Neural crest cell (in vitro differentiated cells): Measurements from ENCODE around the gene P2RX4. TPM values are rescaled to one million over a fixed set of nuclear protein-coding genes. Genes with fewer than 3 reads are reported as not detected.
"Not testable (repeated sequence)": the region's sequence is repeated elsewhere in the genome, so short reads cannot be mapped to it uniquely, and the experiment has no call there.

ENCODE experiments used
- DNase-seq: peaks from one replicate; pipeline ENCODE4 v3.0.0; 2021; ENCODE audit warnings: low read depth, mixed read lengths, low spot score
- H3K27ac Mint-ChIP-seq: one replicate; pipeline ENCODE4 v1.8.0; 2021; ENCODE audit warnings: mild to moderate bottlenecking, mixed read lengths; ENCODE audit not compliant: unreplicated experiment
- H3K27me3 Mint-ChIP-seq: 2 replicates; pipeline ENCODE4 v1.8.0; 2021; ENCODE audit warnings: low read depth, mild to moderate bottlenecking, mixed read lengths
- H3K36me3 Mint-ChIP-seq: 2 replicates; pipeline ENCODE4 v1.8.0; 2021; ENCODE audit warnings: low read depth, mild to moderate bottlenecking, mixed read lengths
- H3K4me1 Mint-ChIP-seq: 2 replicates; pipeline ENCODE4 v1.8.0; 2021; ENCODE audit warnings: mixed read lengths
- H3K4me3 Mint-ChIP-seq: one replicate; pipeline ENCODE4 v1.8.0; 2021; ENCODE audit warnings: mild to moderate bottlenecking, mixed read lengths
- H3K9me3 Mint-ChIP-seq: 2 replicates; pipeline ENCODE4 v1.8.0; 2021; ENCODE audit warnings: mixed read lengths
- total RNA-seq: library from RNA; stranded (reverse); gene quantifications from 2 replicates; pipeline ENCODE4 v1.2.1, GENCODE V29; 2021
- TF ChIP-seq, protein P1 (sequence below): fragments of 200-600 bp; sonication (generic); conservative IDR thresholded peaks from 2 replicates; pipeline ENCODE4 v1.5.0; 2021; ENCODE audit warnings: antibody characterized with exemption, mild to moderate bottlenecking

The P2RX4 gene
- total RNA-seq, 1 donor from 2014 or later, result 10.8 TPM

DNA sequence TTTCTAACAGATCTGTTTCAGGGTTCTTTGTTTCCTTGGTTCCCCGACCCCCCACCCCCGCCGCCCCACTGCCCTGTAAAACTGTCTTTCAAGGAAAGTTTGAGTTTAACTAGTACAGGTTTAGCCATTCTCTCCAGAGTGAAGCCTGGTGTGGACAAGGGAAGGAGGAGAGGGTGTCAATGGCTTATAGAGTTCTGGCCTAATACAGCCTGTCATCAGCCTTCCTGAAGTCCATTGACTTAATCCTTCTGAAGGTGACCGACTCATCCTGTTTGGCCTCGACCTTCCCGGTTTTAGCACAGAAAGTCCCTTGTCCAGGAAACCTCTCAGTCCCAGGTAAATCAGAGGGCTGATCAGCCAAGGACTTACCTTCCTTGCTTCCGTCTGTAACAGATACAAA lies 11.0 kb upstream of the P2RX4 start:
- Mint-ChIP-seq H3K4me1 (no peaks in the 10 kb centered on the region), H3K4me3 (no peak overlapping the region), H3K36me3 (no peaks in the 10 kb centered on the region), H3K27me3 (no peaks in the 10 kb centered on the region), H3K27ac (no peak overlapping the region), H3K9me3 (no peaks in the 10 kb centered on the region)
- TF ChIP-seq, protein P1, sequence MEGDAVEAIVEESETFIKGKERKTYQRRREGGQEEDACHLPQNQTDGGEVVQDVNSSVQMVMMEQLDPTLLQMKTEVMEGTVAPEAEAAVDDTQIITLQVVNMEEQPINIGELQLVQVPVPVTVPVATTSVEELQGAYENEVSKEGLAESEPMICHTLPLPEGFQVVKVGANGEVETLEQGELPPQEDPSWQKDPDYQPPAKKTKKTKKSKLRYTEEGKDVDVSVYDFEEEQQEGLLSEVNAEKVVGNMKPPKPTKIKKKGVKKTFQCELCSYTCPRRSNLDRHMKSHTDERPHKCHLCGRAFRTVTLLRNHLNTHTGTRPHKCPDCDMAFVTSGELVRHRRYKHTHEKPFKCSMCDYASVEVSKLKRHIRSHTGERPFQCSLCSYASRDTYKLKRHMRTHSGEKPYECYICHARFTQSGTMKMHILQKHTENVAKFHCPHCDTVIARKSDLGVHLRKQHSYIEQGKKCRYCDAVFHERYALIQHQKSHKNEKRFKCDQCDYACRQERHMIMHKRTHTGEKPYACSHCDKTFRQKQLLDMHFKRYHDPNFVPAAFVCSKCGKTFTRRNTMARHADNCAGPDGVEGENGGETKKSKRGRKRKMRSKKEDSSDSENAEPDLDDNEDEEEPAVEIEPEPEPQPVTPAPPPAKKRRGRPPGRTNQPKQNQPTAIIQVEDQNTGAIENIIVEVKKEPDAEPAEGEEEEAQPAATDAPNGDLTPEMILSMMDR, result no peak
- no peak for DNase-seq

DNA sequence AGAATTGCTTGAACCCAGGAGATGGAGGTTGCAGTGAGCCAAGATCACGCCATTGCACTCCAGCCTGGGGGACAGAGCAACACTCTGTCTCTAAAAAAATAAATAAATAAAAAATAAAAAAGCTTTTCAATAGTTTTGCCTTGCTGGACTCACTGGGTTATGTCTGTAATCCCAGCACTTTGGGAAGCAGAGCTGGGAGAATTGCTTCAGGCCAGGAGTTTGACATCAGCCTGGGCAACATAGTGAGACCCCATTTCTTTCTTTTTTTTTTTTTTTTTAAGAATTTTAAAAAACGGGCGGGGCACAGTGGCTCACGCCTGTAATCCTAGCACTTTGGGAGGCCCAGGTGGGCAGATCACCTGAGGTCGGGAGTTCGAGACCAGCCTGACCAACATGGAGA lies 8.8 kb upstream of the P2RX4 start:
- not testable (repeated sequence) for H3K36me3 Mint-ChIP-seq, H3K27me3 Mint-ChIP-seq, H3K4me1 Mint-ChIP-seq, H3K9me3 Mint-ChIP-seq, DNase-seq, H3K4me3 Mint-ChIP-seq, H3K27ac Mint-ChIP-seq

DNA sequence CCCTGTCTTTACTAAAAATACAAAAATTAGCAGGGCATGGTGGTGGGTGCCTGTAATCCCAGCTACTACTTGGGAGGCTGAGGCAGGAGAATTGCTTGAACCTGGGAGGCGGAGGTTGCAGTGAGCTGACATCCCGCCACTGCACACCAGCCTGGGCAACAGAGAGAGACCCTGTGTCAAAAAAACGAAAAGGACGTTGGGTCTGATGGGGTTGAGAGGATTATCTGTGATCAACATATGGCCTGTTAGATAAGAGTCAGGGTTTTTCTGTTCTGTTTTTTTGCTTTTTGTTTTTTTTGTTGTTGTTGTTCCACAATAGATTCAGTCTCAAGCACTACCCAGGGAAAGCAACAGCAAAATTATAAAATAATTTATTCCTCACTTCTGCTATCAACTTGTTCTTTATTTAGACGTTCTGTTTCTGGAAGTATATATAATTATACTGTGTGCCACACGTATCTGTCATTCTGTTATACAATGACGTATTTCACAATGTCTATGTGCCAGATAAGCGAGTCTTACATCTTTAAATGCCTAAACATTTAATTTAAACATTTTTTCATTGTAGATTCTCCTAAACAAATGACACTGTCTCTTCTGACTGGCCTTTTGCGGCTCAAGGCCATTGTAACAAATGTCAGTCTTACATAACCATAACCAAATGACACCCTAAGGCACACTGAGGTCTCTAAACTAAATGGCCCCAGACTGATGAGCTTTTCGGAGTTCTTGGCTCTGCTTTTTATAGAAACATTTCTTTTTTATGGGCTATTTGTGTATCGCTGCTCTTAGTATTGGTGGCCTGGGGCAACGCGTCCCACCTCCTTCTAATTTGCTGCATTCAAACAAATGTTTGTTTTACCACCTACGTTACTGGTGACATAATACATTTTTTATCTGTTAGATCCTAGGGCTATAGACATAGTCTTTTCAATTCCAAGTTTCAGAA lies 7.2 kb upstream of the P2RX4 start:
- Mint-ChIP-seq H3K4me1 (no peaks in the 10 kb centered on the region), H3K27me3 (no peaks in the 10 kb centered on the region), H3K4me3 (no peak overlapping the region), H3K36me3 (no peaks in the 10 kb centered on the region), H3K9me3 (no peaks in the 10 kb centered on the region), H3K27ac (no peak overlapping the region)
- DNase-seq, result no peak
- TF ChIP-seq, protein P1, result no peak

DNA sequence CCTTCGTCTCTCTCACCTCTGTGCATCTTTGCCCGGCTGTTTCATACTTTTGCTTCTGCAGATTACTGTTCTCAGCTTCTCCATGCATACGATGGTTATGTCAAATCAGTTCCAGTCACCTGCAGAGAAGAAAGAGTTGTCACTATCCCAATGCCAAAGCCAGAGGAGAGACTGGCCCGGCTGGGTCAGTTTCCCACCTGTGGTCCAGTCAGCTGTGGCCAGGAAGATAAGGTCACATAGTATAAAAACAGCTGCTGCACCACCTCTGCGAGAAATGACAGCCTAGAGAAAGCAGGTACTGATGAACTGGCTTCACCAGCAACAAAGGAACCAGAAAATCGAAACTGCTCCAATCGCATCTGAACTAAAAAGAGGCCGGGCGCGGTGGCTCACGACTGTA lies 6.4 kb upstream of the P2RX4 start:
- no peak for DNase-seq
- Mint-ChIP-seq H3K27ac (no peak overlapping the region), H3K4me1 (no peaks in the 10 kb centered on the region), H3K36me3 (no peaks in the 10 kb centered on the region), H3K4me3 (no peak overlapping the region), H3K27me3 (peaks cover 5% of the 10 kb centered on the region), H3K9me3 (no peaks in the 10 kb centered on the region)
- TF ChIP-seq, protein P1, result no peak

DNA sequence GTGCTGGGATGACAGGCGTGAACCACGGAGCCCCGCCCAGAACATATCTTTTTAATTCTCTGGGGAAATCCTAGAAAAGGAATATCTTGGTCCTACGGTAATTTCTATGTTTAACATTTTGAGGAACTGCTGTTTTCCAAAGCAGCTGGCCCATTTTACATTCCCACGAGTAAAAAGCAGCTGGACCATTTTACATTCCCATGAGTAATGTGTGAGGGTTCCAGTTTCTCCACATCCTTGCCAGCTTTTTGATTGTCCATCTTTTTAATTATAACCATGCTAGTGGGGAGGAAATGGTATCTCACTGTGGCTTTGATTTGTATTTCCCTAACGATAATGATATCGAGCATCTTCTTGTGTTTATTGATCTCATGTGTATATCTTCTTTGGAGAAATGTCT lies 4.4 kb upstream of the P2RX4 start:
- Mint-ChIP-seq H3K27me3 (peaks cover 6% of the 10 kb centered on the region), H3K4me3 (no peak overlapping the region), H3K4me1 (peaks cover under 1% of the 10 kb centered on the region), H3K36me3 (no peaks in the 10 kb centered on the region), H3K9me3 (no peaks in the 10 kb centered on the region), H3K27ac (no peak overlapping the region)
- TF ChIP-seq, protein P1, result no peak
- DNase-seq, result no peak

DNA sequence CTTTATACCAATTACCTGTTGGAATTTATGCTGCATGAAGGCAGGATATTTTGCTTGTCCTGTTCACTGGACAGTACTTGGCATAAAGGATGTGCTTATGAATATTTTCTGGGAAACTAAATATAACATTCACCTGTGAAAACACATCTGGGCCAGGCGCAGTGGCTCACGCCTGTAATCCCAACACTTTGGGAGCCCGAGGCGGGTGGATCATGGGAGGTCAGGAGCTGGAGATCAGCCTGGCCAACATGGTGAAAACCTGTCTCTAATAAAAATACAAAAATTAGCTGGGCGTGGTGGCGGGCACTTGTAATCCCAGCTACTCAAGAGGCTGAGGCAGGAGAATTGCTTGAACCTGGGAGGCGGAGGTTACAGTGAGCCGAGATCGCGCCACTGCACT lies 1.4 kb upstream of the P2RX4 start:
- H3K27me3 Mint-ChIP-seq, H3K27ac Mint-ChIP-seq, H3K4me1 Mint-ChIP-seq, DNase-seq, H3K9me3 Mint-ChIP-seq, H3K36me3 Mint-ChIP-seq: not testable (repeated sequence)
- H3K4me3 Mint-ChIP-seq, result peak overlapping the region; percentile 69
